Embryonic facial prominence (tissue), 1 donor: ENCODE data around the gene CCNJ.

ENCODE experiments used
- DNase-seq: peaks from one replicate; pipeline ENCODE4 v3.0.0-alpha.2; 2016; ENCODE audit errors: extremely low spot score

CCNJ gene

DNA sequence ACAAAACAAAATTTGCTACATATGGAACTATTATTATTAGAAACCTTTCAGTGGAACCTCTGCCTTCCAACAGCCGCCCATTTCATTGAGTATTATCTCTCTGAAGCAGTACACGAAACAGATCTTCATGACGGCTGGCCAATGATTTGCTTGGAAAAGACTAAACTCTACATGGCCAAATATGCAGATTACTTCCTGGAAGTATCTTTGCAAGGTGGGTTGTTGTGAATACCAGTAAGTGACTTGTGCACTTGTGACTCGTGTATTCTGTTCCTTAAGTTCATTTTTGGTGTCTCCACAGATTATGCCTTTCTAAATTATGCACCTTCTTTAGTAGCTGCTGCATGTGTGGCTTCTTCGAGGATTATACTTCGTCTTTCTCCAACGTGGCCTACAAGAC, 13.4 kb downstream of the CCNJ start:
- no peak for DNase-seq

DNA sequence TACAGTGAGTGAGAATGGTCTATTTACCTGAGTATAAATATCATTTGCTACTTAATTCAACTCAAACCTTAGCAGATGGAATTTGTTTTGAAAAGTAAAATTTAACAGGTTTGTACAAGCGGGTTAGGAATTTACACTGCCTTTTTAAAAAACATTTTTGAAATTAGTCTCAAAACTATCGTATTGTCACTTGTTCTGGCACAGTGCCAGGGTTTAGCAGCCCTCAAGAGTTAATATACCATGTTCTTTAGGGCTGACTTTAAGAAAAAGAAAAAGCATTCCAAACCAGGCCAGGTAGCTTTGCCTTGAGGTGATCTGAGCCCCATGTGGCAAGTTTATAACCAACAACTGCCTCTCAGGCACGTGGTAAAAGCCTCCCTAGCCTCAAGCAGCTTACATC, 17.8 kb downstream of the CCNJ start:
- no peak for DNase-seq

DNA sequence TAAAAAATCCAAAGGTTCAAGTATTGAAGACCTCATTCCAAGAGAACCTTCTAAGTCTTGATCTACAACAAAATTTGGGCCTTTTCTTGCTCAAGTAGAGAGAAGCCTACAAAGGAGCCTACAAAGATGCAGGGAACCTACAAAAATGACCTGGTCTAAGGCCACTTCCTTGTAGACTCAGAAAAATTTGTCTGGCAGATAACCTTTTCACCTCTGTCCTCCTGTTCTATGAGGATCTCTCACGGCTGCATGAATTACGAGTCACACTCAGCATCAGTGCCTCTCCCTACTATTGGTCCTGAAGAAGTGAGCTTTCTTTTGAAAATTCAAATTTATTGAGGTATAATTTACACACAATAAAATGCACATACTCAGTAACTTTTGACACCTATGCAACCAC, 29.3 kb downstream of the CCNJ start:
- DNase-seq, result no peak

DNA sequence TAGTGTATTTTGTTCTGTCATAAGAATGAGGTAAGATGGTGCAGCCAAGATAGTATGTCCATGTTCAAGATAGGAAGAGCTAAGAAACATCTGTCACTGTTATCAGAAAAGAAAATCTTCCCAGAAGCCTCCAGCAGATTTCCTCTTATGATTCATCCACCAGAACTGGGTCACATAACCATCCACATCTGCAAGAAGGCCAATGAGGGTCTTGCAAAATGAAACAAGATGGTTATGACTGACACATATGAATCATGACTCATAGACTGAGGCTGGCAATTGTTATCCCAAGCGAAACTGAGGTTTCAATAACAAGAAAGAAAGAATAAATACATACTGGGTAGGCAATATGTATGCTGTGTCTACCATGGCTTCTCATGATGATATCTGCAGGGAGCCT, 30.3 kb downstream of the CCNJ start:
- no peak for DNase-seq

DNA sequence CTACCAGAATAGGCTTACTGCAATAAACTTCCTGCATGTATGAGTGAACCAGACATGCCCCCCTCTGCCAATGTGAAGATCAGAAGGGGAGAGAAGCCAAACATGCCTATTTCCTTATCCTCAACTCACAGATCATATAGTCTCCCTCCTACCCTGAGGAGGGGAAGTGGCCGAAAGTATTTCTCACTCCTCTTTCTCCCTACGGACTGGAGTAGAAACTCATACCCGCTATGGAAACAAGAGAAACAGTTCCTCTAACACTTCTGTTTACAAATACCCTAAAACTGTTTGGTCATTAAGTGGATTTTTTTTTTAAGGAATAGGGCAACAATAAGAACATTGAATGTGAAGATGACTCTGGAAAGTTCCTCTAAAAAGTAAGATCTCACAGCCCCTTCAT, 31.4 kb downstream of the CCNJ start:
- DNase-seq, result no peak

DNA sequence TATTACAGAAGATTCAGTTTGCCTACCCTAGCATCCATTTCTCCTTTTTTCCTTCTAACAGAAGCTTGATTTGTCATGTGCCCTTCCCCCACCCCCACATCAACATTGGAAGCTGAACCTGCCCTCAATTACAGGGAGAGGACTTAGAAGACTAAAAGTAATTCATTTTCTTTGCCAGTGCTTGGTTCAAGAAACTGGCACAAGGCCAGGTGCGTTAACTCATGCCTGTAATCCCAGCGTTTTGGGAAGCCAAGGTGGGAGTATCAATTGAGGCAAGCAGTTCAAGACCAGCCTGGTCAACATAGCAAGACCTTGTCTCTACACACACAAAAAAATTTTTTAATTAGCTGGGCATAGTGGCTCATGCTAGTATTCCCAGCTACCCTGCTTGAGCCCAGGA, 32.6 kb downstream of the CCNJ start:
- DNase-seq, result no peak

DNA sequence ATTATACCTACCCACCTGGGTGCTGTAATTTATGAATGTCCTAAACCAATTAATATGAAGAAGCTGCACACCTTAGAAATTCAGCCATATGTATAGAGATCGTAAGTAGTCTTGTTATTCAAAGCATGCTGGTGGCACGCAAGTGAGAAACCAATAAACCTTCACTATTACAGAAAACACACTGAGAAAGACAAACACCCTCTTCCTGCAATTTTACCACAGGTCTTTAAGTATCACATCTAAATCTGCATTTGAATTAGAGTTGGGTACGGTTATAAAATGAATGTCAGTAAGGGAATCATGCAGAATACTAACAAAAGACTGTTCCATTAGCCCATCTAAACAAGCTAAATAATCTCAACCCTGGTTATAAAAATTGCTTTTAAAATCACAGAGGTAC, 33.8 kb downstream of the CCNJ start:
- no peak for DNase-seq

DNA sequence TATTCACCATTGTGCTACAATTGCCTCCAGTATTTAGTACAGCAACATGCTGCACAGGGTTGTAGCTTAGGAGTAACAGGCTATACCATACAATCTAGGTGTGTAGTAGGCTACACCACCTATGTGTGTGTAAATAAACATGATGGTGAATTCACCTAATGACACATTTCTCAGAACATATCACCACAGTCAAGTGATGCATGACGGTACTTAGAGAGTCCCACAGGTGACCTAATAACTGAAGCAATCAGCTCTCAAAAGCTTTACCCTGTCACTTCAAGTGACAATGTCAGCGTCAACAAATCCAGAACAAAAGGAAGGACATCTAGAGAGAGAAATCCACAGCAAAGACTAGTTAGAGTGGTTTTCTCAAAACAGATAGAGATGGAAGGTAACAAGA, 38.8 kb downstream of the CCNJ start:
- no peak for DNase-seq

DNA sequence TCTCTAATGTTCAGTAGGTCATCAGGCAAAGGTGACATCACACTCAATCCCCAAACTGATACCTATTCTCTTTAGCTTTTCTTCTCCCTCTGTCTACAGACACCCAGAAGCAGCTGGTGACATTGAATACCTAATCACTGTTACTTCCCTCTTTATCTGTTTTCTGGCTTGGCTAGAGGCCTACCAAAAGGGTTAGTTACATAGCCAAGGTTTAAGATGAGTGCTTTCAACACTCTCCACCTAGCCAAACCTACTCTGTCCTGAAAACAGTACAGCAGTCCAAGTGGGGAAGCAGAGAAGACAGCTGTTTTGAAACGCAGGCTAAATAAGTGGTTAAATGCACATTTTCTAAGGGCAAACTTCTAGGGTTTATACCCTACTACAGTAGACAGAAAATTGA, 39.4 kb downstream of the CCNJ start:
- no peak for DNase-seq

DNA sequence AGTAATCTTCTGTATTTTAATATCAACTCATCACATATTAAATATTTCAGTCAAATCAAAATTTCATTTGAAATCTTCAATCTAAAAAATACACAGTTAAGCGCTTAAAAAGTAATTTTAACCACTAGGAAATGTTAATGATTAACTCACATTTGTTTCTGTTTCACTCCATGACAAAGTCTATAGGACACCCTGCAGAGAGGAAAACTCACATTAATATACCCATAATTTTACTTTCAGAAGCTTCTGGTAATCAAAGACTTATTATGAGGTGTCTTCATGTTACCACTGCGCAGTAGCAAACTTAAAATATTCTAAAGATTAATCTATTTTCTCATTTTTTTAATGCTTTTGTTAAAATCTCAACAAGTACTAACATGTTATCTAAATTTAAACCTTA, 45.7 kb downstream of the CCNJ start:
- no peak for DNase-seq

DNA sequence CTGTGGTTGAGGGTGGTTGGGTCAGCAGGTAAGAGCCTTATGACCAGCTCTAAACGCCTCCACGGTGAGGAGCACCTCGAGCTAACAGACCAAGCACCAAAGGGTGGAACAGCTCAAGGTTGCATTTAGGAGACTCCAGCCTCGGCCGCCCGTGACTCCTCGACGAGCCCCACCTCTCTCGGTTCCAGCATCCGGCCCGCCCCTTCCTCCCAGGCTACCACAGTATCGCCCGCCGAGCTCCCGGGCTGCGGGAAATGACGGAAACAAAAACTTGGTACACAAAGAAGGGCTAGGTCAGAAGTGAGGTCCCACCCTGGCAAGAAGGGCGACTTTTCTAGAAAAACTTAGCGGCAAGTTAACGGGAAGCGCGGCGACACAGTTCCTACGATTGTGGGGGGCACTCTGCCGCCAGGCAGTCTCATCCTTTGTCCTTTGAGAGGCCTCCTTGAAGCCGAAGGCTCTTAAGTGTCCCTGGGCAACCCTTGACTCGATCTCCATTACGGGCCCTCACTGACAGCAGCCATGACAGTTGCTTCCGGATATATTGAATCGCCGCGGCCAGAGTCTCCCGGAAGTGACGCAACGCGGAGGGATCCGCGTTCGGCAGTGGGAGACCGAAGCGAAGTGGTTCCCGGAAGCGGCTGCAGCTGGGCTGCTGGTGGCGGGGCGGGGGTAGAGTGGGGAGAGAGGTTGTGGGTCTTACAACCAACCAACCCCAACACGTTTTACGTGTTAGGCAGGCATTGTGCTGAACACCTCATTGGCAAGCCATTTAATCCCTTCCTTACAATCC, 46.5 kb downstream of the CCNJ start:
- DNase-seq, result peak; percentile 95

DNA sequence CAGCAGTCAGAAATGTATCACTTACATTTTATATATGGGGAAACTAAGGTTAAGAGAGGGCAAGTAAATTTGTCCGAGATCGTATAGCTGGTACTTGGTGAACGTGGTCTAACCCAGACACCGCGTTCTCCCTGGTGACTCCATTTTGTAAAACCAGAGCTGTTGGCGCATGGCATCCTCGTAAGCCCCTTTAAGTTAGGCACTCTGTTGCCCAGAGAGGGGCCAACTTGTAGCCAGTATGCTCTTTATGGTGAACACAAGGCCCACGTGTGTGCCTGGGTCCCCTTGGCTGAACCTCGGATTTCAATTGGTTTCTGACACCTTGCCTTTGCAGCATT, 47.0 kb downstream of the CCNJ start:
- no peak for DNase-seq

DNA sequence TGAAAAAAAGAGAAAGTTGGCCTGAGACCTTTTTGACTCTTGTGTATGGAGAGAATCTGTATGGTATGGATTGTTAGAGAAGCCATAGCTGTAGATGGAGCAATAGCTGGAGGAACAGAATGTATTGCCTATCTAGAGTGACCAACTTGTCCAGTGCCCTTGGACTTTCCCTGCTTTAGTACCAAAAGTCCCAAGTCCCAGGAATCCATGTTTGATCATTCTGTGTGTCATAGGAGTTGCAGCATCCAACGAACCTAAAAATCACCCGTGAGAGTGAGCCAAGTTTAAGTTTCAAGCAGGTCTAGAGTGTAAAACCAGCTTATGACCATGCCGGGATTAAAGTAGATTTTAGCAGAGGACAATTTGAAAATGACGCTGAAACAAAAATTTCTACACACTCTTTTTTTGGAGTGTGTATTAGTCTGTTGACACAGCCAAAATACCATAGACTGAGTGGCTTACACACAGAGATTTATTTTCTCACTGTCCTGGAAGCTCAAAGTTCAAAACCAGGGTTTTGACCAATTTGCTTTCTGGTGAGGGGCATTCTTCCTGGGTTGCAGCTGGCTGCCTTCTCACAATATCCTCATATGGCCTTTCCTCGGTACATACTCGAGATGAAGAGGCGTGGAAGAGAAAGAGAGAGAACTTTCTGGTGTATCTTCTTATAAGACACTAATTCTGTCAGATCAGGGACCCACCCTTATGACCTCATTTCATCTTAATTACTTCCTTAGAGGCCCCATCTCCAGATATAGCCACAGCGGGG, 49.8 kb downstream of the CCNJ start:
- no peak for DNase-seq

DNA sequence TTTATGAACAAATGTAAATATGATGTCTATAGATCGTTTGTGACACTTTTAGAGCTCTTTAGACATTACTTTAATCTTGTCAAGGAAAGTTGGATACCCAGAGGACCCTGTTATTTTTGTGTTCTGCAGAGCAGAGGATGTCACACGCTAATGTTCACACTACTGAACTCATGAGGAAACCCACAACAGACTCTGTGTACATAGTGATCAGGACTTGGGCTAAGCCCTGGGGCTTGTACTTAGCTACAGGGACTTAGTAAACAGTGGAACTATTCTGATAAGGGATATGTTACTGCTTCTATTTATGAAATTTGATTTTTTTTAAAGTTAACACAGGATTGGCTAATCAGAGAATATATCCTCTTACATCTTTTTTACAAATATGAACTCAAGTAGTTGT, 50.6 kb downstream of the CCNJ start:
- DNase-seq, result no peak

DNA sequence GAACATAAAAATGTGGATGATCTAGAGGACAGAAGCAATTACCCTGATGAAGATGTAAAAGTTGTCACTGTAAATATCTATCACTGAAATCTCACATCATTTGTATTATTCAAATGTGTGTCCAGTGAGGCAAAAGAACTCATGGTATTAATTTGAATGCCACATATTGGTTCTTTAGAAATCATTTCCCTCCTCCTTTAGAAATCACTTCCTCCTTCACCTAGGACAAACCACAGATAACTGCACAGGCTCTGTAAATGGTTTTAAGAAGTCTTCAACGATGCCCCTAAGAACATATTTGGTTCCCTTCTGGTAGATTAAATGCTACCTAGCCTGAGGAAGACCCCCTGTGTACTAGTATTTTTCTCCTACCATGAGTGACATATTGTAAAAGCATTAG, 53.6 kb downstream of the CCNJ start:
- DNase-seq, result no peak

DNA sequence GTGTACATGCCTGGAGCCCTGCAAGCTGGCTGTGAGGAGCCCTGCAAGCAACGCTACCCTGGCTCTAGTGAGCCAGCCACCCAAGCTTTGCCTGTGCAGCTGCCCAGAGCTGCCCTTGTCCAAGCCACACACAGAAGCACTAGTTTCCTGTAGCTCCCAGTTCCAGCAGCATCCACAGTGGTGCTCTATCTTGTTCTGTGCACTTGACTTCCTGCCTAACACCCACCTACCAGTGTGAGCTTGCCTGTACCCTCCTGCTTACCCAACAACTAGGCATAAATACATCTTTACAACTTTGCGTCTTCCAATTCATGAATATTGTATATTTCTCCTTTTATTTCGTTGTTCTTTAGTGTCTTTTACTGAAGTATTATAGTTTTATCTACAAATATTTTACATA, 54.5 kb downstream of the CCNJ start:
- DNase-seq, result no peak

DNA sequence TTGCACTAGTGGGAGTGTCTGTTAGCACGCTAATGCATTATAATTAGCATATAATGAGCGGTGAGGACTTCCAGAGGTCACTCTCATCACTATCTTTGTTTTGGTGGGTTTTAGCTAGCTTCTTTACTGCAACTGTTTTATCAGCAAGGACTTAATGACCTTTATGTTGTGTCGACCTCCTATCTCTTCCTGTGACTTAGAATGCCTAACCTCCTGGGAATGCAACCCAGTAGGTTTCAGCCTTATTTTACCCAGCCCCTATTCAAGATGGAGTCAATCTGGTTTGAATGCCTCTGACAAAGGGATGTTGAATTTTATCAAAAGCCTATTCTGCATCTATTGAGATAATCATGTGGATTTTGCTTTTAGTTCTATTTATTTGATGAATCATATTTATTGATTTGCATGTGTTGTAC, 64.2 kb downstream of the CCNJ start:
- no peak for DNase-seq
